ENCODE results near the gene FRMPD4. TPM values are rescaled to one million over a fixed set of nuclear protein-coding genes. Genes with fewer than 3 reads are reported as not detected.

The FRMPD4 gene
- total and polyA plus RNA-seq, 3 experiments from 2014 or later: not detected

DNA sequence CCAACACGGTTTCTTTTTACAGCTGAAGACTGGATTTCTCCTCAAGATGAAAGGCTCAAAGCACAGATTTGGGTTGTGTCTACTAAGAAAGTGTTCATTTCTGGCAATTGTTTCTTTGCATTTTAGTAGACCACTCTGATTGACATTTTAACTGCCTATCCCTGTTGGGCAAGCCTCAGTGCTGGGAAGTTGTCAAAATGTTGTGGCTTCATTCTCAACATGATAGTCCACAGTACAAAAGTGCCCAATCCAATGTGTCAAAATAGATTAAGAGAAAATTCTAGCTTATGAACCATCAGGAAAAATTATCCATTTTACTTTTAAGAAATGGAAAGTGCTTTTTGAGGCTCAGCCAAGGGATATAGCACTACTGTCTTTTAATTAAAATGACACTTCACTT, 329.0 kb downstream of the FRMPD4 start:
- Histone ChIP-seq H3K9me3 (ENCODE audit: low read length) (no peaks in the 10 kb centered on the region), H3K27ac (ENCODE audit: low read depth, low read length) (no peak overlapping the region), H3K27me3 (ENCODE audit: insufficient read depth, low read length, poor library complexity, severe bottlenecking) (no peaks in the 10 kb centered on the region), H3K4me1 (ENCODE audit: insufficient read depth, low read length) (no peaks in the 10 kb centered on the region), H3K4me3 (ENCODE audit: low read length) (no peak overlapping the region), H3K36me3 (ENCODE audit: insufficient read depth, low read length) (no peaks in the 10 kb centered on the region)
- DNase-seq: no peak
- ChIA-PET POLR2A (no interaction called here), CTCF (no interaction called here)
- Mint-ChIP-seq H3K36me3 (no peaks in the 10 kb centered on the region), H3K27me3 (peaks cover 0 to 8% of the 10 kb centered on the region in 2 donors), H3K9me3 (peaks cover 0 to 6% (median 2%) of the 10 kb centered on the region in 5 donors), H3K4me1 (no peaks in the 10 kb centered on the region), H3K27ac (no peak overlapping the region), H3K4me3 (no peak overlapping the region)

DNA sequence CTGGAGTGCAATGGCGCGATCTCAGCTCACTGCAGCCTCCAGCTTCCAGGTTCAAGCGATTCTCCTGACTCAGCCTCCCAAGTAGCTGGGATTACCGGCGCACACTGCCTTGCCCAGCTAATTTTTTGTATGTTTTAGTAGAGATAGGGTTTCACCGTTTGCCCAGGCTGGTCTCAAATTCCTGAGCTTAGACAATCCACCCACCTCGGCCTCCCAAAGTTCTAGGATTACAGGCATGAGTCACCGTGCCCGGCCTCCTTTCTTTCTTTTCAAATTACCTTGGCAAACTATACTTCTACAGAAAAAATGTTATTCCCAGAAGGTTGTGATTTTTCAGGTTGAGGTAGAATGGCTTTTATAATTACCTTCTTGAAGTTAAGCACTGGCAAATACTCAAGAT, 331.0 kb downstream of the FRMPD4 start:
- Mint-ChIP-seq H3K27me3 (peaks cover 0 to 4% of the 10 kb centered on the region in 2 donors), H3K9me3 (peaks cover 0 to 3% (median 2%) of the 10 kb centered on the region in 5 donors), H3K4me1 (no peaks in the 10 kb centered on the region), H3K4me3 (no peak overlapping the region), H3K36me3 (no peaks in the 10 kb centered on the region), H3K27ac (no peak overlapping the region)
- Histone ChIP-seq H3K36me3 (ENCODE audit: insufficient read depth, low read length) (no peaks in the 10 kb centered on the region), H3K4me3 (ENCODE audit: low read length) (no peak overlapping the region), H3K27me3 (ENCODE audit: insufficient read depth, low read length, poor library complexity, severe bottlenecking) (no peaks in the 10 kb centered on the region), H3K27ac (ENCODE audit: low read depth, low read length) (no peak overlapping the region), H3K4me1 (ENCODE audit: insufficient read depth, low read length) (no peaks in the 10 kb centered on the region), H3K9me3 (ENCODE audit: low read length) (no peaks in the 10 kb centered on the region)
- no peak for DNase-seq
- POLR2A ChIA-PET: no interaction called here
- CTCF ChIA-PET: no interaction called here

DNA sequence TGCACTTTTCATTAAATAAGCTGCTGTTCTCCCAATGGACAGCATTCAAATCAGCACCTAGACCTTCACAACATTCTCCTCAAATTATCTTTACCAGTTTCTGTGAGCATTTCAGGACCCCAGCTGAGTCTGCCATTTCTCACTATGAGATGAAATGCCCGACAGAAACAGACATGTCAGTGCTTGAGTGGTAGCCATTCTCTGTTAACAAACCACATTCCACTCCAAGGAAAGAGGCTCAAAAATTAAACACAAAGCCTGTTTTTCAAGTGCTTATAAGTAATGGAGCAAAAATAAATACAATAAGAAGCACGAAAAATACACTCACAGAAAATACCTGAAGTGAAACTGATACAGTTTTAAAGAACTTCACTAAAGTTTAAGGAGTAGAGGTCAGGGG, 332.8 kb downstream of the FRMPD4 start:
- Mint-ChIP-seq H3K4me3 (no peak overlapping the region), H3K4me1 (no peaks in the 10 kb centered on the region), H3K27me3 (peaks cover 0 to 4% of the 10 kb centered on the region in 2 donors), H3K27ac (no peak overlapping the region), H3K9me3 (peaks cover 0 to 5% (median 3%) of the 10 kb centered on the region in 5 donors), H3K36me3 (no peaks in the 10 kb centered on the region)
- Histone ChIP-seq H3K9me3 (ENCODE audit: low read length) (no peaks in the 10 kb centered on the region), H3K36me3 (ENCODE audit: insufficient read depth, low read length) (no peaks in the 10 kb centered on the region), H3K4me1 (ENCODE audit: insufficient read depth, low read length) (no peaks in the 10 kb centered on the region), H3K27me3 (ENCODE audit: insufficient read depth, low read length, poor library complexity, severe bottlenecking) (no peaks in the 10 kb centered on the region), H3K27ac (ENCODE audit: low read depth, low read length) (no peak overlapping the region), H3K4me3 (ENCODE audit: low read length) (no peak overlapping the region)
- no peak for DNase-seq
- POLR2A ChIA-PET: no interaction called here
- CTCF ChIA-PET: no interaction called here

DNA sequence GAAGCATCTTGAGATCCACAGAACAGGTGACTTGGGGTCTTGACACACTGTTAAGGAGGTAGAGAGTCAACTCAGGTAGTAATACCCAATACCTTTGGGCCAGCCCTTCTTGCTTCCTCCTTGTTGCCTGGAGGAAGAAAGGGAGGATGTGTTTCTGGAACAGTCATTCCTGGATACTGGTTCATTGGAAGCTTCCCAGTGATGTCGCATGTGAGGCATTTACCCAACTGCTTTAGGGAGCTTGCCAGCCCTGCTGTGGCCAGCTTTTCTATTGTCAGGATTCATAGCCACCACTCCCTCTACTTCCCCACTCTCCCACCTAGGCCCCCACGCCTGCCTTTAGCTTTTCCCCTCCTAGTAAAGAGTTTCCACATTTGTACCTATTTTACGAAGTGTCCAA, 342.7 kb downstream of the FRMPD4 start:
- Mint-ChIP-seq H3K4me1 (no peaks in the 10 kb centered on the region), H3K36me3 (no peaks in the 10 kb centered on the region), H3K27ac (no peak overlapping the region), H3K4me3 (no peak overlapping the region), H3K9me3 (peaks cover 0 to 5% (median 0%) of the 10 kb centered on the region in 5 donors), H3K27me3 (no peaks in the 10 kb centered on the region)
- H3K4me3 ChIP-seq (ENCODE audit: low read length): no peak overlapping the region
- H3K9me3 ChIP-seq (ENCODE audit: low read length): no peaks in the 10 kb centered on the region
- ChIA-PET CTCF (no interaction called here), POLR2A (no interaction called here)
- no peak for DNase-seq
- H3K27ac ChIP-seq (ENCODE audit: low read depth, low read length): no peak overlapping the region
- no peaks in the 10 kb centered on the region for H3K36me3 ChIP-seq (ENCODE audit: insufficient read depth, low read length)
- H3K27me3 ChIP-seq (ENCODE audit: insufficient read depth, low read length, poor library complexity, severe bottlenecking): no peaks in the 10 kb centered on the region
- no peaks in the 10 kb centered on the region for H3K4me1 ChIP-seq (ENCODE audit: insufficient read depth, low read length)

DNA sequence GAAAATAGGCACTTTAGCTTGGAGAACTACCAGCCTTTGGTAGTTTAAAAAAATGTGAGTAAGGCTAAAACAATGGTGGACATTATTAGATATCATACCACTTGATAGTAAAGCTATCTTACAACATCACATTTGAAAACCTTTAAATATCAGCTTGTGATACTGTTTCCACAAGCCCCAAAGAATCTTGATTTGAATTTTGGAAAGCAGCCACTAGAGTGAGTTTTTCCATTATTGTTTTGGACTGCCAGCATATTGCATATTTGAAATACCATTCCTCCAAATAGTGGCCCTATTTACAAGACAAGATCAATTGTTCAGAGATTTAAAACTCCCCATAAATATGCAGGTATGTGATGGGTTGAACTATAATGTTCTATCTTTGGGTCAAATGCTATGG, 349.9 kb downstream of the FRMPD4 start:
- H3K27me3 Mint-ChIP-seq: no peaks in the 10 kb centered on the region
- H3K27ac Mint-ChIP-seq: no peak overlapping the region
- H3K27ac ChIP-seq (ENCODE audit: low read depth, low read length): no peak overlapping the region
- DNase-seq: no peak
- no peaks in the 10 kb centered on the region for H3K36me3 ChIP-seq (ENCODE audit: insufficient read depth, low read length)
- H3K36me3 Mint-ChIP-seq: no peaks in the 10 kb centered on the region
- no peak overlapping the region for H3K4me3 ChIP-seq (ENCODE audit: low read length)
- no peaks in the 10 kb centered on the region for H3K27me3 ChIP-seq (ENCODE audit: insufficient read depth, low read length, poor library complexity, severe bottlenecking)
- POLR2A ChIA-PET: no interaction called here
- H3K9me3 Mint-ChIP-seq: peaks cover 0 to 2% (median 0%) of the 10 kb centered on the region in 5 donors
- no peaks in the 10 kb centered on the region for H3K4me1 Mint-ChIP-seq
- H3K4me3 Mint-ChIP-seq: no peak overlapping the region
- H3K4me1 ChIP-seq (ENCODE audit: insufficient read depth, low read length): no peaks in the 10 kb centered on the region
- CTCF ChIA-PET: no interaction called here
- H3K9me3 ChIP-seq (ENCODE audit: low read length): no peaks in the 10 kb centered on the region

DNA sequence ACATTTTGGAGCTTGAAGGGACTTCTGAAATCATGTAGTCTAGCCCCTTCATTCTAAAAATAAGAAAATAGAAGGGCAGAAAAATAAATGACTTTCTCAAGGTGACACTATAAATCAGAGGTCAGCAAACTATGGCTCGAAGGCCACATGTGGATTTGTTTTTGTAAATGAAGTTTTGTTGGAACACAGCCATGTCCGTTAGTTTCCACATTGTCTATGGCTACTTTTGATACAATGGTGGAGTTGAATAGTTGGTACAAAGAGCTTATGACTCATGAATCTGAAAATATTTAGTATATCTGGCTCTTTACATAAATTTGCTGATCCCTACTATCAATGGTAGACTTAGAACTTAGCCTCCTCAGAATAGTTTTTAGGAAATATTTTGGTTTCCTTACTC, 350.5 kb downstream of the FRMPD4 start:
- Histone ChIP-seq H3K9me3 (ENCODE audit: low read length) (no peaks in the 10 kb centered on the region), H3K27ac (ENCODE audit: low read depth, low read length) (no peak overlapping the region), H3K36me3 (ENCODE audit: insufficient read depth, low read length) (no peaks in the 10 kb centered on the region), H3K4me3 (ENCODE audit: low read length) (no peak overlapping the region), H3K4me1 (ENCODE audit: insufficient read depth, low read length) (no peaks in the 10 kb centered on the region), H3K27me3 (ENCODE audit: insufficient read depth, low read length, poor library complexity, severe bottlenecking) (no peaks in the 10 kb centered on the region)
- Mint-ChIP-seq H3K27me3 (no peaks in the 10 kb centered on the region), H3K4me3 (no peak overlapping the region), H3K27ac (no peak overlapping the region), H3K4me1 (no peaks in the 10 kb centered on the region), H3K36me3 (no peaks in the 10 kb centered on the region), H3K9me3 (peaks cover 0 to 2% (median 0%) of the 10 kb centered on the region in 5 donors)
- ChIA-PET CTCF (no interaction called here), POLR2A (no interaction called here)
- no peak for DNase-seq

DNA sequence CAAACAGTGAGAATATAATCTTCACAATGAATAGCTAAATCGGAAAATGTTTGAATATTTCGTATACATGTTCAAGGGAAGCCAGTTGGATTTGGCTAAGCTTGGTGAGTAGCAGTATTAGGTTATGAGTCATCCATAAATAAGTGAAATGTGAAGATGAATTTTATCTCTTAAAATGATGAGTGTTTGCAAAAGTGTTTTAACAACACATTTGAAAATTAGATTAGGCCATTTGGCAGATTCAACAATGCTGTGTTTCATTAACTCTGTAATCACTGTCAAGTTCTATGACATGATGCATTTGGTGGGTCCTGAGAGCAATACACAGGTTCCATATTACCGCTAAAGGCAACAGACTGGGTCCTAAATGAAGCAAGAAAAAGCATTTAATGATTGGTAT, 351.1 kb downstream of the FRMPD4 start:
- Histone ChIP-seq H3K36me3 (ENCODE audit: insufficient read depth, low read length) (no peaks in the 10 kb centered on the region), H3K4me3 (ENCODE audit: low read length) (no peak overlapping the region), H3K4me1 (ENCODE audit: insufficient read depth, low read length) (no peaks in the 10 kb centered on the region), H3K9me3 (ENCODE audit: low read length) (no peaks in the 10 kb centered on the region), H3K27ac (ENCODE audit: low read depth, low read length) (no peak overlapping the region), H3K27me3 (ENCODE audit: insufficient read depth, low read length, poor library complexity, severe bottlenecking) (no peaks in the 10 kb centered on the region)
- DNase-seq: no peak
- no peak overlapping the region for H3K27ac Mint-ChIP-seq
- H3K4me1 Mint-ChIP-seq: no peaks in the 10 kb centered on the region
- ChIA-PET CTCF (no interaction called here), POLR2A (no interaction called here)
- no peaks in the 10 kb centered on the region for H3K36me3 Mint-ChIP-seq
- no peak overlapping the region for H3K4me3 Mint-ChIP-seq
- H3K27me3 Mint-ChIP-seq: no peaks in the 10 kb centered on the region
- H3K9me3 Mint-ChIP-seq: peaks cover 0 to 2% (median 0%) of the 10 kb centered on the region in 5 donors

DNA sequence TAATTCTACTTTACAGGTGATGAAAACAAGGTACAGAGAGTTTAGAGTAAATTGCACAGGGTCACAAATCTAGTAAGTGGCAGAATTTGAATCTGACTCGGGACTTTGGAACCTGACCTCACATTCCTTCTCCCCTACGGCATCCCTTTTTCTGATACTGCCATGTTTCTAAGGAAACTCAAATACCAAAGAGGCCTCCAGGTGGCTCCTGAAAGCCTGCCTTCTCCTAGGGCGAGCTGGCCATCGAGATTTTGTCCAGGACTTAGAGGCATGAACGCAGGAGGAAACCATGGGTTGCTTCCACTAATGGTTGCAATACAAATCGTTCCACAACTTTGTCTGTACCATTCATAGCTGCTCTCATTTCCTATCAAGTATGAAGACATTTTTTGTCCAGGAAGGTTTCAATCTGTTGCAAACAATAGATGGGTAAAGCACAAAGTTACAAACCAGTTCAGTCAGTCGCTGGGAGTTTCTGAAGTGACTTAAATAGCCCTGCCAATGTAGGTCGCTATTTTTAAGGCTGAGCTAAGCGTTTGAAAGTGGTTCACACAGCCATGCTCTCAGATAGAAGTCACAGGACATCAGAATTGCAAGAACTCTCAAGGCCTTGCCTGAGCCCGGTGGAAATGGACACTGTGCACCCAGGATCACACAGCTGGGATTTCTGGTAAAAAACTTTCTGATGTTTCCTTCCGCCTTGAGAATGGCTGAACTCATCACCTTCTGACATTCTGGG, 356.3 kb downstream of the FRMPD4 start:
- no peak overlapping the region for H3K4me3 ChIP-seq (ENCODE audit: low read length)
- ChIA-PET POLR2A (no interaction called here), CTCF (no interaction called here)
- H3K27ac ChIP-seq (ENCODE audit: low read depth, low read length): no peak overlapping the region
- Mint-ChIP-seq H3K4me1 (no peaks in the 10 kb centered on the region), H3K4me3 (no peak overlapping the region), H3K27ac (no peak overlapping the region), H3K9me3 (peaks cover 0 to 2% (median 0%) of the 10 kb centered on the region in 5 donors), H3K36me3 (no peaks in the 10 kb centered on the region), H3K27me3 (no peaks in the 10 kb centered on the region)
- H3K4me1 ChIP-seq (ENCODE audit: insufficient read depth, low read length): no peaks in the 10 kb centered on the region
- H3K27me3 ChIP-seq (ENCODE audit: insufficient read depth, low read length, poor library complexity, severe bottlenecking): no peaks in the 10 kb centered on the region
- no peaks in the 10 kb centered on the region for H3K36me3 ChIP-seq (ENCODE audit: insufficient read depth, low read length)
- H3K9me3 ChIP-seq (ENCODE audit: low read length): no peaks in the 10 kb centered on the region
- no peak for DNase-seq
